Left hindlimb (tissue), 1 donor: ENCODE results near the gene PRKN.
A peak's percentile ranks its signal among the peaks of the same experiment; 100 is the strongest.

Experiments
- DNase-seq: peaks from one replicate; pipeline ENCODE4 v3.0.0-alpha.2; 2018

PRKN gene

DNA sequence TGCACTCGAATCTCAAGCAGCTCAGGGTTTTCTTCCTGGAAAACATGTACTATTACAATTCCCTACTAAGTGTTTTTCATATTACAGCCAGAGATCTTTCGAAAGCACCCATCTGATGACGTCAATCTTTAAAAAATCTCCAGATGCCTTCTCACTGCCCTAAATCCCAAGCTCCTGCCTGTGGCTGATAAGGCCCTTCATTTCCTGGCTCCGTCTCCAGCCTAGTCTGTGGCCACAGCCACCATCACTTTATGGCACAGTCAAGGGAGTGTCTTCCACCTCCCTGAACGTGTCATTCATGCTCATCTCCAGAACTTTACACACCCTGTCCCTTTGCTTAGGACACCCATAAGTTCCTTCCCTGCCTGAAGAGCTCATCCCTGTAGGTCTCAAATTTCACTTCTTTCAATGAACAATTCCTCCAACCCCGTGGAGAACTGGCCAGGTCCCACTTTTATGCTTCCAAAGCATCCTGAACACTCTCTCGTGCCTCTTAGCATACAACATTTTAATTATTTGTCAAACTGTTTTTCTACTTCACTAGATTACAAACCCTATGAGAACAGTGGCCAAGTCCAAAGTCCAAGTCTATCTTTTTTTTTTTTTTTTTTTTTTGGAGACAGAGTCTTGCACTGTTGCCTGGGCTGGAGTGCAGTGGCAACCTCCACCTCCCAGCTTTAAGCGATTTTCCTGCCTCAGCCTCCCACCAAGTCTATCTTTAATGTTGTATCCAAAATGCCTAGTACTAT lies 1347.6 kb downstream of the PRKN start:
- DNase-seq, result no peak

DNA sequence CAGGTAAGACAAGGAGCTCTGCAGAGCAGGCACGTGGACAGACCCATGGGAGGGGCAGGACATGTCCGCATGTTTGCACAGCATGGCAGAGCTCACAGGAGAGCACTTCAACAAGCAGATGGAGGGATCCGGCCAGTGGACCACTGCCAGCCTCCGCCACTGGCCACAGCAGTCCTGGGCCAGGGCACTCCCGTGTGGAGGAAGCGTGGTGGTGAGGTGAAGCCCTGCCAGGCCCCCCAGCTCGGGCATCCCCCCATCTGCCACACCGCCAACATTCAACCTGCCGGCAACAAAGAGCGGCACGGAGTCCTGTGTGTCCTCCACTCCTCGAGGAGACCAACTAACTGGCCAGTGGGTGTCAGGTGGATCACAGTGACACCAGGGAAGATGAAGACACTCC lies 1349.5 kb downstream of the PRKN start:
- DNase-seq, result no peak

DNA sequence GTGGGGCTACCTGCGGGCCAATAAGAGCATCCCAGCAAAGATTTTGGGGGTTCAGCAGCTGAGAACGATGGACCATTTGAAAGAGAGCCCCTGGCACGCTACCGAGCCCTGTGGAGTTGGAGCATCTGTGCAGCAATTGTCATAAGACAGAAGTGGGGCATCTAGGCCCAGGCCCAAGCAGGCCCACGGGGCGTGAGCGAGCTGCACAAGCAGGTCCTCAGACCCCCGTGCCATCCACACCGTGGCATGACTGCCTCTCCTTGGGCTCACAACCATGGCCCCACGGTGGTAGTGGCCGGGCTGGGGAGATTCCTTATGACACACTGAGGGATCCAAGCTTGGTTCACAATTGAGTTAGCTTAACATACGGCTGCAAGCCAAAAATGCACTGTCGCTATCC lies 1350.5 kb downstream of the PRKN start:
- no peak for DNase-seq

DNA sequence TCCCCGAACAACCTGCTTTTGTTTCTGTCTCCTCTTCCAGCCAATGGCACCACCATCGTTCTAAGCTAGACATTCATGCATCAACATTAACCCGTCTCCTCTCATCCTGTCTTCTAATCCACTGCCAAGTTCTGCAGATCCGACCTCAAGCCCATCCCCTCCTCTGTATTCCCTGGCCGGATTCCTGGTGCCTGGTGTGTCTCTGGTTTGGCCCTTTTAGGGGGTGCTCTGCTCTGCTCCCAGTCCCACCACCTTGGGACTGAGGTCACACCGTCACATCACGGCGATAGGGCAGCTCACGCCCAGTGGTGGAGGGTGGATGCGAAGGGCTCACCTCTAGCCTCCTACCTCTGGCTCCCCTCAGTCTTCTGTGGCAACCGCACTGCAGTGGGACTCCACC lies 1351.2 kb downstream of the PRKN start:
- no peak for DNase-seq

DNA sequence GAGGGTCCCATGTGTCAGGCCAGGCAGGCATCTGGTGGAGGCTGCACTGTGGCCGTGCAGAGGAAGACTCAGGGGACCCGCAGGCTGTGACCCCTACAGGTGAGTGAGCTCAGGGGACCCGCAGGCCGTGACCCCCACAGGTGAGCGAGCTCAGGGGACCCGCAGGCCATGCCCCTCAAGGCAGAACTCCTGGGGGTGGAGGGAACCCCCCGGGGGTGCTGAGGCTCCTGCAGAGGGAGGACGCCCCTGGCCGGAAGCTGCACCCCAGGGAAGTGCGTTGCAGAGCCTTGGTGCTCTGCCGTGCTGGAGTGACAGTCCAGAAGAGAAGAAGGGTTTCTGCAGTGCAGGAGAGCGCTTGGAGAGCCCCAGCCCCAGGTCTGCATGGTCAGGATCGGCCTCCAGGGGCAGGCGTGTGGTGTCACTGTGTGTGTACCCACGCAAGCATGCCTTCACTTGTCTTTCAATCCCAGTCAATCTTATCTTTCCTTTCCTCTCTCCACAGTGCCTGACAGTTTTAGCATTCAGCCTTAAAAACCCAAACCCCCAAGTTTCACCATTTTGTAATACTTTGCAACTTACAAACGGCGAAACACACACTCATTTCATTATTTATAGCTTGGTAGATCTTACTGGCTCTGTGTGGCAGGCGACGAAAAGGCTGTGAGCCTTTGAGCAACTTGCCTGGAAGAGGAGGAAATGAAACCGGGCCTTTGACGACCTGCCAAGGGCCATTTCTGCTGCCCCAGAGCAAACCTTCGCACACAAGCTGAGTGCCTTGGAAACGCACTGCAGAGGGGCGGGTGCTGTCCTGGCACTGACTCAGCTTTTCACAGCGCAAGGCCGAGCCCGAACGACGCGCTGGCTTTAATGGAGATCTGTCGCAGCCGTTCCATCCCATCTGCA lies 1352.3 kb downstream of the PRKN start:
- peak; percentile 63 for DNase-seq

DNA sequence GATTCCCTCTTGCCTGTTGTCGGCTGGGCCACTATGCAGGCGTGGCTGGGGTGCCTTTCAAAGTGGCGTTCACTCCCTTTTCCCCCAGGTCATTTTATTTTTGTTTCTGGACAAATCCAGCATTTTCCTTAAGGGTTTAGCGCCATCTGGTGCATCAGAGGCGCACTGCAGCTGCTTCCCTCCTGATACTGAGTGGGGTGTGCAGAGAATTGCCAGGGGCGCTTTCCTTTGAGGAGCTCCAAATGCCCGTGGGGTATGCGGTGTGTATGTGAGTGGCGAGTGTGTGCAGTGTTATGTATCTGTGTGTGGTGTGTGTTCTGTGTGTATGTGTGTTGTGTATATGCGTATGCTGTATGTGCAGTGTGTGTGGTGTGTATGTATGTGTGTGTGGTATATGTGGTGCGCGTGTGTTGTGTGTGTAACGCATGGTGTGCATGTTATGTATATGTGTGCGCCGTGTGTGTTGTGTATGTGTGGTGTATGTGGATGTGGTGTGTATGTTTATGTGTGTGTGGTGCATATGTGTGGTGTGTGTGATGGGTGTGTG lies 1353.6 kb downstream of the PRKN start:
- peak; percentile 65 for DNase-seq

DNA sequence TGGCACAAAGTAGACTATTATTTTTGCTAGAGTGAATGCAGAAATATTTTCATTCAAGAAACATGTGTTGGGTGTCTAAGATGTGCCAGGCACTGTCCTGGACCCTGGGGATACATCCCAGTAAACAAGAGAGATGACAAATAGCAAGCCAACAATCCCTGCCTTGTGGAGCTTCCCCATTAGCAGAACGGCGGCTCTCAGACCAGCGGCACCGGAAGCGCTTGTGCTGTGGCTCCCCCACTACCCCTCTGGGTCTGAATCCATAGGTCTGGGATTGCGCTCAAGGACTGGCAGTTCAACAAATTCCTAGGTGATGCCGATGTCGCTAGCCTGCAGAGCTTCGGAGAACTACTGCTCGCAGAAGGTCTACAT lies 1355.2 kb downstream of the PRKN start:
- DNase-seq, result no peak

DNA sequence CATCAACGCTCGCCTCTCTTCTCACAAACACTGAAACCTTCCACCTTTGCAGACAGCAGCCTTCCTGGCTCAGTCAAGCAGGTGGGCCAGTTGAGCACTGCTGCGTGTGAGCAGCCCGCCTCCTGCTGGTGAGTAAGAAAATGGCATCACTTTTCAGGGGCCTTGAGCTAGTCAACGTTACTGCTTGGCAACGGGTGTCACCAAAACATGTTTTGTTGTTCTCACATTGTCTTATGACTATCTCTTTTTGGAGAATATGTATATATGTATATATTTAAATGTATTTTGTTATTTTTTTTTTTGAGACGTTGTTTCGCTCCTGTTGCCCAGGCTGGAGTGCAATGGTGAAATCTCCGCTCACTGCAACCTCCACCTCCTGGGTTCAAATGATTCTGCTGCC lies 1356.7 kb downstream of the PRKN start:
- peak; percentile 57 for DNase-seq

DNA sequence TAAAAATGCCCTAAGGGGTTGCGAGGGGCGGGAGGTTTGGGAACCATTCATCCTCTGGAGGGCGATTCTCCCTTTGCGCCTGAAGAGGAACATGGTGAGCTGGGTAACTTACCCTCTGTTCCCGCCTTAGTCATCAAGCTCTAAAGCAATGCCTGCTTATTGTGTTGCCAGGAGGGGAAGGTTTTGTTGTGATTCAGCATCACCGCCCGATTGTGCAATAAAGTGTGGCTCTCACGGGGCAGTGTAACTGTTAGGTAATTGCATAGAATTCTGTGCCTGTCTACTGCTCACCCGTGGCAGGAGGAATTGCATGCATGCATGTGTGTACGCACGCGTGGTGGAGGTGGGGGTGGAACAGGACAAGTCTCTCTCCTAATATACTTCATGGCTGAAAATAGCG lies 1358.2 kb downstream of the PRKN start:
- DNase-seq, result no peak

DNA sequence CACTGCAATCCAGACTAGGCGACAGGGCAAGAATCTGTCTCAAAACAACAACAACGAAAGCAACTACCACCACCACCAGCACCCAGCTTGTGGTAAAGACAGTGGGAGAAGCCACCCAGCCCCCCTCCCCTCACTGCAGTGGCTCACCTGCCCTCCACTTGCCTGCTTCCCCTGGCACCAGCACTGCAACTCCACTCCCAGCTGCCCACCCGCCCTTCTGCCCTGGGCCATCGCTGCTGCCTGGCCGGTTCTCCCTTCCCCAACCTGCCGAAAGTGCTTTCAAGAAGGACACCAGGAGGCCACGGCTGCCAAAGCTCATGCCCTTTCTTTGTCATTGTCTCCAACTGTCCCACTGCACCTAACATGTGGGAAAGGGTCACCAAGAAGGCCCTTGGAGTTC lies 1359.1 kb downstream of the PRKN start:
- no peak for DNase-seq

DNA sequence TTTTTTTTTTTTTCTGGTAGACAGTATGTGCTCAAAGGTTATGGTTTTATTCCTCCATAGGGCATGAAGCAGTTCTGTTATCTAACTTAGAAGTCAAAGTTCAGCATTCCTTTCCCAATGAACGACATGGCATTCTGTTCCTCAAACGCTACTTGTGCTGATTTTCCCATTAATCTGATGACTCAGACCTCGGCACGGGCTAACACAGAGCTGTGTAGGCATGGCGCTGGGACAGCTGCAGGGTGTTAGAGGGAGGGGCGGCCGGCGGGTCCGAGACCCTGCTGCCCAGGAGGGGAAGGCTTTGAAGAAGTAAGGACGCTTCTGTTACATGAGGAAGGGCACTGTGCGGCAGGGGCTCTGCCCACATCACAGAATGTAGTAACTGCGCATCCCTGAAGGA lies 1360.1 kb downstream of the PRKN start:
- no peak for DNase-seq

DNA sequence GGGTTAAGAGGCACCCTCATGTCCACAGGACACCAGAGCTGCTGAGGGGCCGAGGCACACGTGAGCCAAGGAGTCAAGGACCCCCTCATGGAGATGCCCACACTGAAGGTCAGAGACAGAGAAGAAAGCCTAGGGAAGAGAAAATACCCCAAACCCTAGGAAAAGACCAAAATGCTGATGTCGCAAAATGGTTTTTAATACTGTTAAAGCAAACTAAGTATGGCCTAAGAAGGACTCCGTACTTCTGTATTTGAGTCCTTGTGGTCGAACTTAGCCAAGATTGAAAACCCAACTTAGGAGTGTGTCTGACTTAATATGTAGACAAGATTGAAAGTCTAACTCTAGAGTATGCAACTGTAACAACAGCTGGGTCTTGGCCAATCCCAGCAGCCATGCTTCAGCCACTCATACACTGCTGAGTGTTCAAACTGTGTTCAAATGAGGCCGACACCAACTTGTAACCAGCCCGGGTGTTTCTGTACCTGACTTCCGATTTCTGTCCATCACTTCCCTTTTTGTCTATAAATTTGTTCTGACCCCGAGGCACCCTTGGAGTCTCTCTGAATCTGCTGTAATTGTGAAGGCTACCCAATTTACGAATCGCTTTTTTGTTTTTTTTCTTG lies 1361.2 kb downstream of the PRKN start:
- DNase-seq, result no peak

DNA sequence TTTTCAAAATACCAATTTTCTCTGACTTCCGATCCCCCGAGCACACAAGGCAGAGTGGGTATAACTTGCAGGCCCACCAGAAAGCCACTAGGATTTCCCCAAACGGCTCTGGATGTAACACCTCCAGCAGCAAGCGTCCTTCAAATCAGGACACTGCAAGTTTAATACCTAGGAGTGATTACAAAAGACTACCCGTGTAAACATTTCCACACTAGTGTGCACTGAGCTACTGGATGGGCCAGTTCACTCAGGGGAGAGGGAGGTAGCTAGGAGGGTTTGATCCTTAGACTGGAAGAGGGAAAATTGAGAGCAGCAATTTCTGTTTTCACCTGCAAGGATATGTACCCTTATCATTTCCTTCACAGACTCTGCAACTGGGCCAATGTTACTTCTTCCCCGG lies 1361.9 kb downstream of the PRKN start:
- no peak for DNase-seq

DNA sequence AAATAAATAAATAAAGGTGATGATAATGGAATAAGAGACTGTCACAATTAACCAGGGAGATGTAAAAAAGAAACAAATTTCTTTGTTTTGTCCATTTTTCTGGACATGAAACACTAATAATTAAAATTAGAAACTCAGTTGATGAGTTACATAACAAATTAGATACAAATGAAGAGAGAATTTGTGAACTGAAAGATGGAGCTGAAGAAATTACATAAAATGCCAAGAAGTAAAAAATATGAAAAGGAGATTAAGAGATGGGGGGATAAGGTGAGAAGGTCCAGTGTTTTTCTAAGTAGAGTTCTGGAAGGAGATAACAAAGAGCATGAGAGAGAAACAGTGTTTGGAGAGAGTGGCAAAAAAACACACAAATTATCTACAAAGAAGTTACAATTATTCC lies 1364.3 kb downstream of the PRKN start:
- no peak for DNase-seq

DNA sequence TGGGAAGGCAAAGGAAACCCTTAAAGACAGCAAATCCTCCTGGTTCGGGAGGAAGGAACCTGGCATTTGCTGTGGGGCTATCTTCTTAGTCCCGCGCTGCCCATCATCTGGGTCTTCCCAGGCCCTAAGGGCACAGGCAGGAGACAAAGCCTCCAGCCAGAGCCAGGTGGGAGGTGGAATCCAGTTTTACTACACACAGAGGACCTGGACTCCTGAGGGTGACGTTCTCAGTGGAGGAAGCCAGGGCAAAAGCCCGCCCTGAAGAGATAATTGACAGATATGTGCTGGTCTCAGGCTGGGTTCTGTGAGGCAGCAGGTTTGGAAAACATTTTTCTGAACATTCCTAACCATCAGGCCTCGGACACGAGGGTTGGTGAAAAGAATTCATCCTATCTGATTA lies 1365.3 kb downstream of the PRKN start:
- no peak for DNase-seq

DNA sequence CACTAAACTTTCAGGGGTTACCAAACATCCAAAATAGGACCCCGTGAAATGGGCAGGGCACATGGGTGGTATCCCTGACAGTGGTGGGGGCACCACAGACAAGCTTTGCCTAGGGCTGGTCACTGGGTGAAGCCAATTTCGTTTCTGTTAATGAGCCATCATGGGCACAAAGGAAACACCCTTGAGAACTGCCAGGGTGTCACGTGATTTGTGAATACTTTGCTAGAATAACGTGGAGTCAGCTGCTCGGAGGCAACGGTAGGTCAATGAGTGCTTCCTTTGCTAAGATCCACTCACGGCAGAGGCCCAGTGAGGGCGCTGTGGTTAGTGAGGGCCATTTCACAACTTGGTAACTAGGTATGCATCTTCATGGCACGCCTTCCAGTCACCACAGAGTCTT lies 1366.0 kb downstream of the PRKN start:
- DNase-seq, result no peak

DNA sequence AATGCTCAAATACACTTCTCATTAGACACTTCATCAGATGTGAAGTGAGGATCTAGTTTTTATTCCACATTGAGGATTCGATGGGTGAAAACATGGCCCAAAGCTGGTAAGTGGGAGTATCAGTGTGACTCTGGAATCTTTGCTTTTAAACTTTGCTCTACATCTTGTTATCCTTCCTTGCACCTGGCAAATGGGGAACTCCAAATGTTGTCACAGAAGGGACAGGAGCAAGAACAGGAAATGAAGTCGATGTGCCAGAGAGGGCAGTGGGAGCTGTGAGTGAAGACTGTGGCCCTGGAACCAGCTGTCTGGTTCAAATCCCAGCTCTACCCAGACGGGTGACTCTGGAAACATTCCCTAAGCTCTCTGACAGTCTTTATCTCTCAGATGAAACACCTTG lies 1367.0 kb downstream of the PRKN start:
- no peak for DNase-seq

DNA sequence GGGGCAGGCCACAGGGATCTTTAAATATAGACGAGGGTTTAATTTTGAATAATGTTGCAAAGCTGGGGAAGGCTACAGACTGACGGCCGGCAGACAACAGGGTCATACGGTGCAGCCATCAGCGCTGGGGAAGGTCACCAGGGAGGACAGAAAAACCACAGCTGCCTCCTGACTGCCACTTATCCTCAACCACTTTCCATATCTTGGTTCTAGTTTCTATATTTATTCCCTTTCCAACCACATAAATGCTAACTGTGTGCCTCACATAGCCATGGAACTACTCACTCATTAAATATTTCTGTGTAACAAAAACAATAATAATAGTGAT lies 1368.0 kb downstream of the PRKN start:
- no peak for DNase-seq

DNA sequence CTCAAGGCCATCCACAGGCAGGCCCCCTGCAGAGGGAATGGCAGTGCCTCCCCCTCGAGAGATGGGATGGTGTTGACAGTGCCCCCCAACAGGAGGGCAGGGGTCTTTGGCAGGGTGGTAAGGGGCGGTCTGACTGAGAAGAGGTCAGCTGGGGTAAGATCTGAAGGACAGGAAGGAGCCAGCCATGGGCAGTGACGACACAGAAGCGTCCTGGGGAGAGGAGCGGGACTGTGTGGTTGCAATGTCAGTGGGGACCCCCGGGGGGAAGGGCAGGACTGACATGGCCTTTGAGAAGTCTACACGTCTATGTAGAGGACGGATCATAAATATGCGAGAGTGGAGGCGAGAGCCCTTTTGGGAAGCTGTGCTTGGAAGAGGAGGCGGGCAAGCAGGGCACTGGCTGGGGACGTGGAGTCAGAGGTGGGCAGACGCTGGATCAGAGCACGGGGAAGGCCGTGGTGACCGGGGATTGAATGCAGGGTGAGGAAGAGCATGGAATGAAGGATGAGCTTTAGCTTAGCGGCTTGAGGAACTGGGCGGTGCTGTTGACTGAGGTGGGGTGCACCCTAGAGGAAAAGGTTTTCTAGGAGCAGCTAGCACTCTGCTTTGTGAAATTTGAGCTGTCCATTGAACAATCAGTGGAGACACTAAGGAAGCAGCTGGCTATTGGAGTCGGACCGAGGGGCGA lies 1371.3 kb downstream of the PRKN start:
- DNase-seq, result no peak

DNA sequence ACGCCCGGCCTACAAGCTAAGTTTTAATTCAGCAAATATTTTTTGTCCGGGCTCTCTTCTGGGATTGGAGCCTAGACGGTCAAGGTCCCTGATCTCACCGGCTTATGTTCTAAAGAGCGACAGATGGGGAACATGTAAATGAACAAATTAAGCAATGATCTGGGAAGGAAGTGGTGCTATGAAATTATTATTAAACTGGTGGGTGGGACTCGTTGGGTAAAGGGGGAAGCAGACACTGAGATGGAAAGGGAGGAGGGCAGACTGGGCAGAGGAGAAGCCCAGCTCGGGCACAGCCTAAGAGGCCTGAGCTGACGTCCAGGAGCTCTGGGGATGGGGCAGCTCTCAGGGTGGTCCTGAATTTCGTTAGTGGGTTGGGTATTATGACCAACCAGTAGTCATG lies 1371.9 kb downstream of the PRKN start:
- no peak for DNase-seq

DNA sequence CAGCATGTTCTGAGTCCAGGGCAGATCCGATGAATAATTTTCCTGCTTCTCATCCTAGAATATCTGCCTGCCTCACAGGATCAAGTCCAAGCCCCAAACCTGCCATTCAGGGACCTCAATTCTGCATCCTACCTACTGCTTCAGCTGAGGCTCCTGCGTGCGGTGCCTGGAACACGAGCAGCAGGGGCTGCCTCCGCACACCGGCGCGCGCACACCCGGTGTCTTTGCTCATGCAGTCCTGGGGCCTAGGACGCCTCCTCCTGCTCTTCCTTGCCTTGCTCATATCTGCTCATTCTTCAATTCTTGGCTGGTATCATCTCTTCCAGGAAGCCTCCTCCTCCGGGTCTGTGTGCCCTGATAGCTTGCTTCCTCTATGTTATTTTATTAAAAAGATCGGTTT lies 1372.6 kb downstream of the PRKN start:
- no peak for DNase-seq

DNA sequence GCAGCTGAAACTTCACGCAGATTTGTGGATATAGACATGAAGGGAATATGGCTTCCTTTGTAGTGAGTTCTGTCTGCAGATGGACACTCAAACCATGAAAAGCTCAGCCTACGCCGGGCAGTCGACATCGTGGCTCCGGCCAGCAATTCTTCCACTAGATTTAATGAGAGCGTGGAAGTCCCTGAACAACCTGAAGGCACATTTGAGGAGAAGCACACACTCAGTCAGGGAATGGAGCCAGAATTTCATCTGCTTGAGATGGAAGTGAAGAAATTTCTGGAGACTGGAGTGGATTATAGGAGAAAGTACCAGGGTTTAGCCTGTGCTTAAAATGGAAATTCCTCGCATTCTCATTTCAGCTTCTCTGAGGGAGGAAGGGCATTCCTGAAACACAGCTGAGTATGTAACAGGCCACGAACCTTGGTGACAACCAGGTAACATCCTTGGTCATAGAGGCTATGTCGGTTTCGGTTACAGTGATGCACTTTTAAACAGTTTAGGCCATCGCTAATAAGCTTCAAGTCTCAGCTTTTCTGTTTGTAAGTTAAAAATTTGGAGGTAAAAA lies 1373.2 kb downstream of the PRKN start:
- no peak for DNase-seq

DNA sequence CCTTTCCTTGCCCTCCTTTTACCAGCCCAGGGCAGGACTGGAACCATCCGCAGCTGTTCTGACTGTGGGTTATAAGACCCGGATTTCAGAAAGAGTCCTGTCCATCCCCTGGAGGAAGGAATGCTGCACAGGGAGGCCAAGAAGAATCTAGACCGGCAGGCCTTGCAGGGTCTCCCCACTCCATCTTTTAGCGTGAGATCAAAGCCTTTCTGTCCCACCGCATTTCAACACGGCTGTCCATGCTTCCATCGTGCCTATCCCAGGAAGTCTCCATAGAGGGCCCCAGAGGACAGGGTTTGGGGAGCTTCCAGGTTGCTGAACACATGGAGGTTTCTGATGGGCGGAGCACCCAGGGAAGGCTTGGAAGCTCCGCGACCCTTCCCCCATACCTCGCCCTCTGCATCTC lies 1374.4 kb downstream of the PRKN start:
- DNase-seq, result no peak
